GM12865 (cell line): Measurements from ENCODE around the gene PRKN.

Experiments used
- DNase-seq: peaks from one replicate; pipeline ENCODE4 v3.0.0; 2010; ENCODE audit warnings: low read depth
- H3K4me3 ChIP-seq: 2 replicates; pipeline ENCODE4 v1.5.1; 2011; ENCODE audit warnings: mild to moderate bottlenecking, low read depth, low read length, control low read depth
- CTCF ChIP-seq: IDR thresholded peaks from 2 replicates; pipeline ENCODE4 v1.5.1; 2011; ENCODE audit warnings: low read length, control low read depth, low read depth, inconsistent platforms; ENCODE audit not compliant: insufficient read depth; ENCODE audit errors: missing control alignments

Gene PRKN

GRCh38 chr6:162713974-162714780 lies 13.4 kb downstream of the PRKN start:
- no peak overlapping the region for H3K4me3 ChIP-seq
- no peak for DNase-seq
- no peak for TF ChIP-seq CTCF

- TF ChIP-seq CTCF = no peak
- no peak for DNase-seq
- no peak overlapping the region for H3K4me3 ChIP-seq
Measured at GRCh38 chr6:162712694-162713093, 14.9 kb downstream of the PRKN start.

- no peak for TF ChIP-seq CTCF
- H3K4me3 ChIP-seq = no peak overlapping the region
- no peak for DNase-seq
Measured at GRCh38 chr6:162711376-162711775, 16.2 kb downstream of the PRKN start.

GRCh38 chr6:162710936-162711335 lies 16.6 kb downstream of the PRKN start:
- TF ChIP-seq CTCF = no peak
- no peak overlapping the region for H3K4me3 ChIP-seq
- no peak for DNase-seq

- no peak for TF ChIP-seq CTCF
- no peak for DNase-seq
- no peak overlapping the region for H3K4me3 ChIP-seq
Measured at GRCh38 chr6:162710419-162710818, 17.1 kb downstream of the PRKN start.

- no peak for DNase-seq
- H3K4me3 ChIP-seq = no peak overlapping the region
- TF ChIP-seq CTCF = no peak
Measured at GRCh38 chr6:162709431-162709830, 18.1 kb downstream of the PRKN start.

GRCh38 chr6:162708971-162709370 lies 18.6 kb downstream of the PRKN start:
- no peak for TF ChIP-seq CTCF
- no peak for DNase-seq
- no peak overlapping the region for H3K4me3 ChIP-seq
